HG02840 (cell line): Measurements from ENCODE around the gene CLCNKB.

ENCODE experiments used
- ATAC-seq: cut with Tn5 transposase; IDR thresholded peaks from one replicate; pipeline ENCODE4 v1.9.1; 2021; ENCODE audit warnings: mild to moderate bottlenecking, moderate library complexity, moderate number of reproducible peaks; ENCODE audit not compliant: unreplicated experiment, low FRiP score

Gene CLCNKB

DNA sequence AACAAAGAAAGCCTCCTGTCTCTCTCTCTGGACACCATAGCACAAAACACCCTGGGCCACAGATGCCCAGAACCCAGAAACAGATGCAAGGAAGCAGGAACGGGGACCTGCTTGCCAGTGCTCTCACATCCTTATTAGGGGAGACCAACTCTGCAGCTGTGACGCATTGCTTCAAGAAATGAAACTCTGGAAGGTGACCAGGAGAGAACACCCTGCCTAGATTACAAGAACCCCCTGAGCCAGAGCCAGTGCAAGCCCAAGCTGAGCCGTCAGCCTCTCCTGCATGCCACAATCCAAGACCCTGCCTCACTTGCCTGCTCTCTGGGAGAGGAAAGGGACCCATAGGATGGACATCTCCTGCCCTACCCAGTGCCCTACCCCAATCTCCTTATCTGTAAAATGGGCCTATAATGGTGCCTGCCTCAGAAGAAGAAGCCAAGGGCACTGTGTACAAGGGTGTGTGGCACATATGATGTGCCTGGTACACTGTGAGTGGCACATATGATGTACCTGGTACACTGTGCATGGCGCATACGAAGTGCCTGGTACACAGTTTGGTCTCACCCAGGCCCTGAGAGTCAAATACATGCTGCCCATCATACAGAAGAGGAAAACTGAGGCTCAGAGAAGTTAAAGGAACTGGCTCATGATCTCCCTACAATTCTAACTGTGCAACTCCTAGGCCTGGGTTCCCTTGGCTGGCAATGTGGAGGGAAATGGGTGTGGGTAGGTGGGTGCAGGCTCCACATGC, 46.7 kb downstream of the CLCNKB start:
- no peak for ATAC-seq

DNA sequence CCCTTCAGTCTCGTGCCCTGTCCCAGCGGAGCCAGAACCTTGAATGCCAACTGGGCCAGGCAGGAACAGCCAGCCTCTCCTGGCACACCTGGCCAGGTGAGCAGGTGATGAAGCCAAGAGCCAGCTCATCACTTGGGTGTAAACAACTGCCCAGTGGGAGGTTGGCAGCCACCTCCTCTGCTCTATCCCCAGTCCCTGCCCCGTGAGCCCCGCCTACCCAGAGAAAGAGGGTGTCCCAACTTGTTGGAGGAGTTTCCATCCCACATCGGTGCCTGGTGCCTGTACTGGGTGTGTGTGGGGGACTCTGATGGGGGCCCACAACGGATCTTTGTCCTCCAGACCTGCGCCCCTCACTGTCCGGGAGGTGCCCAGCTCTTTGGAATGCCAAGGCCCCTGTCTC, 47.7 kb downstream of the CLCNKB start:
- ATAC-seq: no peak

DNA sequence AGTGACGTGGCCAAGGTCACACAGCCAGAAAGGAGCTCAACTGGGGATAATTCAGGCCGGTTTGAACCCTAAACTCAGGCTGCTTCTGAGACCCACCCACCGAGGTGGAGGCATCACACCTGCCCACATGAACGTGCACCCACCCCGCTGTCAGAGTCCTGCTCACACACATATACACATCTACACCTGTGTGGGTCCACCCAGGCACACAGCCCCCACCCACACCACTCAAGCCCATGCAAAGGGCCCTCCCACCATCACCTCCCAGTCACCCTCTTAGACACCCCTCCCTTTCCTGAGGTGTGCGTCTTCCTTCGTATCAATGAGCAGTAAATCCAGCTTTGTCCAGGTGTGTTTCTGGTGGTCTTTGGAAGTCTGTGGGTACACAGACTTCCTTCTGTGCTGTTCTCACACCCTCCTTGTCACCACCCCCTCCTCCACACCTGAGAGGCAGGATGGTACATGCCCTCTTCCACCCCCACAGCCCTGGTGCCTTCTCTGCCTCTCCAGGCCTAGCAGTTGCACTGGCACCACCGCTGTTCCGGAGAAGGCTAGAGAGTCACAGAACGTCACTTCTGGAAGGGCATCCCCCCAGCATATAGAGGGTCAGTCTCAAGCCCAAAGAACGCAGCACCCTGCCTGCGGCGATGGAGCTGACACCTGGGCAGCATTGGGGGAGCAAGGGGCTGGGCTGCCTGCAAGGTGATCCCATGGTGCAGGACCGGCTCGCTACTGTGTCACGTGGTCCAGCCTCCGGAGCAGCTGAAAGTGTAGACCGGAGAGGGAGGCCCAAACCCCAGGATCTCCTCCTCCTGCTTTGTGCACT, 48.7 kb downstream of the CLCNKB start:
- ATAC-seq: no peak

DNA sequence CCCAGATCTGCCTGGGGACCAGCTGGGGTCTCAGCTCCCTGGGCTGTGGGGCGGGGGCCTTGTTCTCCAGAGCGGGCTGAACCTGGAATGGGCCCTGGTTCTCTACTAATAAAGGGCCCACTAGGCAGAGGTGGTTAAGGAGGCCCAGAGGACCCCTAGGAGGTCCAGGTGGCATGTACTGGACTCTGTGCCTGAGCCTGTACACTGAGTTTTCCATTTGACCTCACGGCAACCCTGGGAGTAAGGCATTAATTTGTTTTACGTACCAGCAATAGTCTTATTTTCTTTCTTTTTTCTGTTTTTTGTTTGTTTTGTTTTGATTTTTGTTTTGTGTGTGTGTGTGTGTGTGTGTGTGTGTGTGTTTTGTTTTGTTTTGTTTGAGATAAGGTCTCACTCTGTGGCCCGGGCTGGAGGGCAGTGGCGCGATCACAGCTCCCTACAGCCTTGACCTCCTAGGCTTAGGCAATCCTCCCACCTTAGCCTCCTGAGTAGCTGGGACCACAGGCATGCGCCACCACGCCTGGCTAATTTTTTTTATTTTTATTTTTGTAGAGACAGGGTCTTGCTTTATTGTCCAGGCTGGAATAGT, 49.4 kb downstream of the CLCNKB start:
- ATAC-seq: no peak

DNA sequence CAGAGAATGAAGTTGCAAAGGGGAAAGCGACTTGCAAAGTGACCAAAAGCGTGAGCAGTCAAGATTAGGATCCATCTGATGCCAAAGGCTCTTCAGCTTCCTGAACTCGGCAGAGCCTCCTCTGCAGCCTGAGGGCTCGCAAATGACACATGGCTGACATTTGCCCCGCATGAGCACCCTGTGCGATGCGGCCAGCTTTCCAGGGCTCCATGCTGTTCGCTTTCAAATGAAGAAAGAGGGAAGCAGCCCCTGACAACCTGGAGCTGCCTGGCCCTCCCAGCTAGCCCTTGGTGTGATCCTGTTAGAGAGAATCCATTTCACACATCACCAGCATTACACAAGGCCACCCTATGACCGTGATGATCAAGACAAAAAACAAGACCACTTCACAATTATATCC, 50.0 kb downstream of the CLCNKB start:
- no peak for ATAC-seq

DNA sequence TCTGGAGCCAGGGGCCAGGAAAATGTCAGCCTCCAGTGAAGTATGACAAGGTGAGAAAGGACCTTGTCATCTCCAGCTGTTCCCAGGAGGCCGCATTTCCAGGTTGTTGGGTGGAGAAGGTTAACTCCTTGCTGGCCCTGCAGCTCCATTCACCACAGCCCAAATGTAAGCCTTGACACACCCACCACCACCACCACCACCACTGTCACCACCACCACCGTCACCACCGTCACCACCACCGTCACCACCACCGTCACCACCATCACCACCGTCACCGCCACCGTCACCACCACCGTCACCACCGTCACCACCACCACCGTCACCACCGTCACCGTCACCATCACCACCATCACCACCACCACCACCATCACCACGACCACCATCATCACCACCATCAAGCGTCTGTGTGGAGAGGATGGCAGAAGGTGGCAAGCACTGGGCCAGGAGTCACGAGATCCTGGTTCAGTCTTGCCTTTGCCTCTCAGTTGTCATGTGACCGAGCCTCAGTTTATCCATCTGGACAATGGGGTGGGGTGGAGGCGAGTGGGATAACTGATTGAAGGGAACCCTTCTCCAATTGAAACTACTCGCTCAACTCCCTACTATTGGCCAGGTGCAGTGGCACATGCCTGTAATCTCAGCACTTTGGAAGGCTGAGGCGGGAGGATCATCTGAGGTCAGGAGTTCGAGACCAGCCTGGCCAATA, 51.0 kb downstream of the CLCNKB start:
- no peak for ATAC-seq

DNA sequence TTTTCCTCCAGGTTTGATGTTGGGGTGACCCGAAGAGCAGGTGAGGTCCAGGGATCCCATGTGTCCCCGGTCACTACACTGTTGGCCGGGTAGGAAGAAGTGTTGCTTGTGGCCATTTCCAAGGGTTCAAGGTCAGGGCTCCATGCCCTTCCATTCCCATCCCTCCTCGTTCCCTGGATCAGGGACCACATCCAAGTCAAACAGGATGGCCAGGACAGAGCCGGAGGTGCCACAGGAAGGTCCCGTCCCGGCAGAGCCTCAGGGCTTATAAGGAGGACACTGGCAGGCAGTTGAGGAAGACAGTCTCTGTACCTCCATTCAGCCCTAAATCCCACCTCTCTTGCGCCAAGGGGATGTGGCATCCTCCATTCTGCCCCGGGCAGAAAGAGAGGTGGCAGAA, 51.9 kb downstream of the CLCNKB start:
- ATAC-seq: no peak

DNA sequence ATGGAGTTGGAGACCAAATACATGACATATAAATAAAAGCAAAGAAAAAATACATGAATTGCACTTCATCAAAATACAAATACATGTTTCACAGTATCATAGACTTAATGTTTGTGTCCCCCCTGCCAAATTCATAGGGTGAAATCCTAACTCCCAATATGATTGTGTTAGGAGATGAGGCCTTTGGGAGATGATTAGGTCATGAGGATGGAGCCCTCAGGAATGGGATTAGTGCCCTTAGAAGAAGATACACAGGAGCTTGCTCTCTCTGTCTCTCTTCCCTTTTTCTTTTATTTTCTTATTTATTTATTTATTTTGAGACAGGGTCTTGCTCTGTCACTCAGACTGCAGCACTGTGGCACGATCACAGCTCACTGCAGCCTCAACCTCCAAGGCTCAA, 55.8 kb downstream of the CLCNKB start:
- no peak for ATAC-seq

DNA sequence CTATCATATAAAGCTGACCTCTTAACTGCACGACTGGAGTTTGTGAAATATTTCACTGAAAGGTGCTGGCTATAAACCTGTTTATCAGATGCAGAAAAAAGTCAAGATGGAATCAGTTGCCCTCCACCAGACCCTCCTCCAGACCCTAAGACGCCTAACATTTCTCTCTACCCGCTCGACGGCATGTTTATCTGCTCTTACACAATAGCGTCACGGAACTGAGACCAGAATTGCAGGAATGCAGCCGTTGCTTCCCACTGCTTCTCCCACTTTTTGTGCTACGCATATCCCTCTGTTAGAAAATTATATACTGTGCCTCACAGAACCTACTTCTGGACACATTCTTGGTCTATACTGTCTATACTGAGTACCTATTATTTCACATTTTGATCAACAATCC, 58.0 kb downstream of the CLCNKB start:
- no peak for ATAC-seq
